Measurements from ENCODE around the gene ZFP28.

Gene ZFP28

DNA sequence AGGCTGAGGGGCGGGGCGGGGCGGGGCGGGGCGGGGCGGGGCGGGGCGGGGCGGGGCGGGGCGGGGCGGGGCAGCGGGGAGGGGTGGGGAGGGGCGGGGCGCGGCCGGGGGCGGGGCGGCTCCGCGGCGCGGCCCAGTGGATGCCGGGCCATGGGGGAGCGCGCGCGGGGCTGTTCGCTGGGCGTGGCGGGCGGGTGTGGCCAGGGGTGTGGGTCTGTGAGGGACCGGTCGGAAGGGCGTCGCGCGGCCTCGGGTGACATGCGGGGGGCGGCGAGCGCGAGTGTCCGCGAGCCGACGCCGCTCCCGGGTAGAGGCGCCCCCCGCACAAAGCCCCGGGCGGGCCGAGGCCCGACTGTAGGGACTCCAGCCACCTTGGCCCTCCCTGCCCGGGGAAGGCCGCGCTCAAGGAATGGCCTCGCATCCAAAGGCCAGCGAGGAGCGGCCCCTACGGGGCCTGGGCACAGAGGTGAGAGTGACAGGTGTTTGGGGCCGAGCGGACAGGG is at the start of gene ZFP28:
Gene ZFP28, plus strand, starts transcription at position 188 of the 503 bp plus-strand sequence. Its CDS starts 71 bp downstream, at position 259.
- DNase-seq, result peak; percentile 71

DNA sequence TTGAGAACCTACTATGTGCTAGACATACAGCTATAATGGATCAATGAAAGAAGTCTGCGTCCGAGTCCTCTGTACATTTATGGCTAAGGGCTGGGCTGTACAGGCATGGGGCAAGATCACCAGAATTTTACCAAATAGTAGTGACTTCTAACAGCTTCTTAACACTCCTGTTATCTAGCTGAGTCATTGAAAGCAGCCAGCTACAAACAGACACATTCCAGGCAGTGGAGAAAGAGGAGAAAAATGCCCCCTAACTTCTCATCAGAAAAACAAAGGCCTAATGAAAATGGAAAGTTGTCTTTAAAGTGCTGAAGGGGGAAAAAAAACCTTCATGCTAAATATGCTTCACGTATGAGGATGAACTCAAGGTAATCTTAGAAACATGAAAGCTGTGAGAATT is 47.3 kb upstream of the ZFP28 start:
- DNase-seq, result no peak

DNA sequence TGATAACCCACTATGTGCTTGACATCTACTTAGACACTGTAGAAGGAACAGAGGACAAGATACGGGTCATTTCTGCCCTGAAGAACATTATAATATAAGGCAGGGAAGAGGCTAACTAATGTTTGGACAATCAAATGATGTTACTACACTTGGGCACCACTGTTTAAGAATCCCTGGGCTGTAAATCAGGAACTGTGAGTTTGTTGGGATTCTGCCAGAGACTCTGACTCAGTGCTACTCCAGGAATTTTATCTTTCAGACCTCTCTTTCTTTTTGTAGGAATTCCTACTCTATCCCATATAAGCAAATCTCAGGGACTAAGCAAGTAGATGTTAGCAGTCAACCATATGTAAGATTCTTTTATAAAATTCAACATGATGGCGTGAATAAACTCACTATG is 34.2 kb upstream of the ZFP28 start:
- no peak for DNase-seq

DNA sequence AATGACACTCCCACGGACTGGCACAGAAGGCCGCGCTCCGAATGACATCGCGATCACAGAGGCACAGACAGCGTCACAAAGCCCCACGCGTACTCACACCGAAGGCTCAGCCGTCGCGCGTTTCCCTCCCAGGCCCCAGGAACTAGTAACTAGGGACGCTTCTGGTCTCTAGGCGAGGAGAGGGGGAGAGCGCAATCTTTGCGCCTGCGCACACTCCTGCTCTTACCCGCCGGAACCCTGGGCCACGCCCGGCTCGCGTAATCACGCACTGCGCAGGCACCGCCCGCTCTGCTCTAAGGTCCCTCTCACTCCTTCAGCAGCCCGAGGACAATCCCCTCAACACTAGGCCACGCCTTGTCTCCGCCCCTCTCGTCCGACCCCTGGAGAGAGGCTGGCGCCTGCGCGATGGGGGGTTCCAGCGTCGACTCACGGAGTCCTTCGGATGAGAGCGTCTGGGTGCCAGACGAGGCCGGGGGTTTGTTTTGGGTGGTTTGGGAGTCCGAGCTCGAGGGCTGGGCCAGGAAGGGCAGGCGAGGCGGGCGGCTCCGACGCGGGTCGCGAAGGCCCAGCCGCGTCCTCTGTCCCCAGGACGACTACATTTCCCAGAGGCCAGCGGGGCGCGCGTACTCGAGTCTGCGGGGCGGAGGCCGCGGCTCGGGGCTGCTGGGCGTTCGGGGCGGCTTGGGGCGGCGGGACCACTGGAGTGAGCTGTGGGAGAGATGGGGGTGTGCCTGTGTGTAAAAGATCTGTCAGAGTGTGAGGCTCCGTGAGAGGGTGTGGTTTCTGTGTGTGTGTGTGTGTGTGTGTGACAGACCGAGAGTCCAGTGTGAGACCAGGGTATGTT is 31.1 kb upstream of the ZFP28 start, which contains the start of gene ZNF471:
Gene ZNF471, plus strand, starts transcription at position 410 of the 844 bp plus-strand sequence. CDS start 3,717 bp downstream, outside the sequence.
- peak; percentile 97 for DNase-seq

DNA sequence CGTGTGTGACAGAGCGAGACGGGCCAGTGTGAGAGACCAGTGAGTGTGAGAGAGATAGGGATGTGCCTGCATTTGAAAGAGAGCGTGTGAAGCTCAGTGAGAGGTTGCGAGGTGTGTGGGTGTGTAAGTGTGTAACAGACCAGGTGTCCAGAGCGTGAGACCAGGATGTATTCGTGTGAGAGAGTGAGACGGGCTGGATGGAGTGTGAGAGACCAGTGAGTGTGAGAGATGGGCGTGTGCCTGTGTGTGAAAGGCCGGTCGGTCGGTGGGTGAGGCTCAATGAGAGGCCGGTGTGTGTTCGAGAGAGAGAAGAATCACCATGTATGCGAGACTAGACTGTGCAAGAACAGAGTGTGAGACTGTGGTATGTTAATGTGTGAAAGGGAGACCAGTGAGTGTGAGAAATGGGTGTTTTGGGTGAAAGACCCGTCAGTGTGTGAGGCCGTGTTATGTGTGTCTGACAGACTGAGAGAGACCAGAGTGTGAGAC is 30.4 kb upstream of the ZFP28 start:
- DNase-seq, result no peak

DNA sequence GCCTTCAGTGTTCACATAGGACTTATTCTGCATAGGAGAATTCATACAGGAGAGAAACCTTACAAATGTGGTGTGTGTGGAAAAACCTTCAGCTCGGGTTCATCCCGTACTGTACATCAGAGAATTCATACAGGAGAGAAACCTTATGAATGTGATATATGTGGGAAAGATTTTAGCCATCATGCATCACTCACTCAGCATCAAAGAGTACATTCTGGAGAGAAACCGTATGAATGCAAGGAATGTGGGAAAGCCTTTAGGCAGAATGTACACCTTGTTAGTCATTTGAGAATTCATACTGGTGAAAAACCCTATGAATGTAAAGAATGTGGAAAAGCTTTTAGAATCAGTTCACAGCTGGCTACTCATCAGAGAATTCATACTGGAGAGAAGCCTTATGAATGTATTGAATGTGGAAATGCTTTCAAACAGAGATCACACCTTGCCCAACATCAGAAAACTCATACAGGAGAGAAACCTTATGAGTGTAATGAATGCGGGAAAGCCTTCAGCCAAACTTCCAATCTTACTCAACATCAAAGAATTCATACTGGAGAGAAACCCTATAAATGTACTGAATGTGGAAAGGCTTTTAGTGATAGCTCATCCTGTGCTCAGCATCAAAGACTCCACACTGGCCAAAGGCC is 13.4 kb upstream of the ZFP28 start:
- no peak for DNase-seq

DNA sequence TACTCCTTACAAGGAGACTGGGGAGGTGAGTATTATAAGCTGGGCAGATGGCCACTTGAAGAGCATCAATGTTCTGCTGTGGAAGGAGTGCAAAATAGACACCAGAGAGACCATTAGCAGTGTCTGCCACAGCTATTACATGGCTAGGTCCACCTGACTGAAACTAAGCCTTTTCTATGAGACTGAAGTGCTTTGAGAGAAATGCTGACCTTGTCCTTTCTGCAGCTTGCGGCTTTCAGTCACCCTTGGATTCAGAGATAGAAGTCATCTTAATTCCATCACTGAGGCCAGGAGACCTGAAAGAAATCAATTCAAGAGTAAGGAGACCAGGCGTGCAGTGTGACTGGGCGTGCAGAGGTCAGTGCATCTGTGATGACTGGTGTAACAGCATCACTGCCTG is 1.3 kb upstream of the ZFP28 start:
- no peak for DNase-seq

DNA sequence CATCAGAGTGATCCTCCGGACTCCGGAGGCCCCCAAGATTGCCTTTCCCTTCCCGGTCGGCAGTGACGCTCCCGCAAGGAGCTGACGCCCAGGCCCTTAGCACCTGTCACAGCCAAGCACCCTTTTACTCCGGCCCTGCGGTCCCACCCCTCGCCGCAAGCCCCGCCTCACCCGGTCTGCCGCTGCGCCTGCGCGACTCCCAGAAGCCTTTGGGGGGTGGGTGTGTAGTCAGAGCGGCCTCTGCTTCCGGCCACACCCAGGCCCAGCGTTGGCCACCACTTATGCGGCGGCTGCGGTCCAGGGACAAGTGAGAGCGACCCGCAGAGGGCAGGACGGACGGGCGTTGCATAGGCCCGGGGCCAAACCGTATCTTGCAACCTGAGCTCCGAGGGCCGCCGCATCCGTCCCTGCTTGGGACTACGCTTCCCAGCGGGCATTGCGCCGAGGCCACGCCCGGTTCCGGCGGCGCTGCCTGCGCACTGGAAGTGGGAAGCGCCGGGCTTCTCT is 441 bp upstream of the ZFP28 start:
- DNase-seq, result peak; percentile 90

DNA sequence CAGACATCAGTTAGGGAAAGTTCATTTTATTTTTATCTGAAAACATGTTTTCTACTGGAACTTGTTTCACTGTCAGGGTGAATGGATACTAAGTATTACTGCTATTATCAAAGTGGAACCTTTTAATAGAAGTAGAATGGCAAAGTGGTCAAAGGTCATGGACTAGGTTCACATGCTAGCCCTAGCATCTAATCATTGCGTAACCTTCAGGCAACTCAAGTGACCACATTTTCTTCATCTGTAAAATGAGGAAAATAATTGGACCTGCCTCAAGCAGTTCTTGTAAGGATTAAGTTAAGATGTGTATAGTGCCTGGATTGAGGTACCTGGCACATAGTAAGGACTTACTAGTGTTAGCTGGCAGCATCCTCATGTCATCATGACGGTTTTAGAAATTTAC is 5.0 kb downstream of the ZFP28 start:
- DNase-seq, result no peak

DNA sequence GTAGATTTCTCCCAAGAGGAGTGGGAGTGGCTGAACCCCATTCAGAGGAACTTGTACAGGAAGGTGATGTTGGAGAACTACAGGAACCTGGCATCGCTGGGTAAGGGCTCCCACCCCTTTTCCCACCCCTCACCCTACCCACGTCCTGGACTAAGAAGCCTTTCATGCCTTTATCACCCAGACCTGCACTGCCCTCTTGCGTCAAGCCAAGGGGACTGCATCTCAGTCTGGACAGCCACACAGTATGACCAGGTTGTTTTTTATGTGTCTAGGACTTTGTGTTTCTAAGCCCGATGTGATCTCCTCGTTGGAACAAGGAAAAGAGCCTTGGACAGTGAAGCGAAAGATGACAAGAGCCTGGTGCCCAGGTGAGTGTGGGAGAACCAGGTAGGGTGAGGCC is 8.8 kb downstream of the ZFP28 start:
- DNase-seq, result no peak

DNA sequence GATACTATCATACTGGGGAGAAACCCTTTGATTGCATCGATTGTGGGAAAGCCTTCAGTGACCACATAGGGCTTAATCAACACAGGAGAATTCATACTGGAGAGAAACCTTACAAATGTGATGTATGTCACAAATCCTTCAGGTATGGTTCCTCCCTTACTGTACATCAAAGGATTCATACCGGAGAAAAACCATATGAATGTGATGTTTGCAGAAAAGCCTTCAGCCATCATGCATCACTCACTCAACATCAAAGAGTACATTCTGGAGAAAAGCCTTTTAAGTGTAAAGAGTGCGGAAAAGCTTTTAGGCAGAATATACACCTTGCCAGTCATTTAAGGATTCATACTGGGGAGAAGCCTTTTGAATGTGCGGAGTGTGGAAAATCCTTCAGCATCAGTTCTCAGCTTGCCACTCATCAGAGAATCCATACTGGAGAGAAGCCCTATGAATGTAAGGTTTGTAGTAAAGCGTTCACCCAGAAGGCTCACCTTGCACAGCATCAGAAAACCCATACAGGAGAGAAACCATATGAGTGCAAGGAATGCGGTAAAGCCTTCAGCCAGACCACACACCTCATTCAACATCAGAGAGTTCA is 15.6 kb downstream of the ZFP28 start:
- DNase-seq, result no peak

DNA sequence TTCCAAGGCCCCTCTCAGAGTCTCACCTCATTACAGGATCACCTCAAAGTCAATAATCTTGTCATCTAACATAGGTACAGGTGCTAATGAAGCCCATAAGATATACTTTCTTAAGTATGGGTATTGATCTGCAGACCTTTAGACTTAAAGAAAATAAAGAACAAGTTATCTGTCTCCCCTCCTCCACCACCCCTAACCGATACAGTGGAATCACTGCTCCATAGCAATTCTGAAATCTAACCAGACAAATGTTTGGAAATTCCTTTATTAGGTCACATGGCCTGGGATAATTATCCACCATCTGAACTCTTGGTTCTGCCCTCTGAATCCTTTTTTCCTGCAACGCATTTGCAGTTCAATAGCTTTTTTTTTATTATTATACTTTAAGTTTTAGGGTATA is 24.0 kb downstream of the ZFP28 start:
- DNase-seq, result no peak

DNA sequence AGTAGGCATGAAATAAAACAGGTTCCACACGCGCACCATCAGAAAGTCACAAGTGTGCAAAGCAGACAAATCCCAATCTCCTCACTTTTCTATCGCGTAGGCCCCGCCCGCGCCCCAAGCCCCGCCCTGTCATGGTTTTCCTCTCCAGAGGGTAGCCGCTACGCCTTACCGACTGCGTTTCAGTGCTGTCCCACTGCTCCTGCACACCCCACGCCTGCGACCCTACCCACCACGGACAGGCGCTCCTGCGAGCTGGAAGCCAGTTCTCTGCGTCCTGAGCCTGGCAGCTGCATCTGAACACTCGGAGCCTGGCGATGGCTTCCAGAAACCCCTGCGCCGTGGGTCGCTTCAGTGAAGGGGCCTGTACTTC is 28.1 kb downstream of the ZFP28 start:
- no peak for DNase-seq

DNA sequence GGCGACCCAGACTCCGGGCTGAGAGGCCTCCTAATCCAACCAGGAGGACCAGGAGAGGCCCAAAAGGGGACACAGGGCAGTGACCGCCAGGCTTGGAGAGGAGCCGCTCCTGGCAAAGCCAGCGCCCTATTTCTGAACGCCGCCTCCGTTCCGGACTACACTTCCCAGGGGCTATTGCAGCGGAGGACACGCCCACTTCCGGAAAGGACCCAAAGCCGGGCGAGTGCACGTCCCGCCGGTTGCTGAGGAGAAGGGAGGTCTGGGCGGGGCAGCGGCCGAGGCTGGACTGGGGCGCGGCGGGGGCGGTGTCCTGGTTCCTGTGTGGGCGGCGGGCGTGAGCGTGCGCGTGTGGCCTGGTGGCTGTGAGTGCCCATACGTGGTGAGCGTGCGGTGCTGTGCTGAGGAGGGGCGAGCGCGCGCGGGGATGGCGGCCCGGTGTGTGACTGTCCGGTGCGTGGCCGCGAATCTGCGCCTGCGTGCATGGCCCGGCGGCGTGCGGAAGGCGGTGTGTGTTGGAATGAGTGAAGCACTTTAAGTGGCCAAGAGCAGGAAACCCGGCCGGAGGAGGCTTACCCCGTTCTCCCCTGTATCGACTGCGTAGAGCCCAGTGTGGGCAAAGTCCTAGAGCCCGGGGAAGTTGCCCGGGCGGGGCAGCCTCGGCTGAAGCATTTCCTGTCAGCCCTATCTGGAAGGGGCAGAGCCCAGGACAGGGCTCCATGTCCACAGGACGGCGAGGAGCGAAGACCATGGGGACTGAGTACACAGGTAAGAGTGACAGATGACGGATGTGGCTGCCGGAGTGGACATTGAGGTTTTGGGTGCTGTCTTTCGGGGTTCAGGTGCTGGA is 28.7 kb downstream of the ZFP28 start, which contains the start of gene ZNF470:
Gene ZNF470, plus strand, starts transcription at position 195 of the 847 bp plus-strand sequence. CDS start 2,844 bp downstream, outside the sequence.
- DNase-seq, result peak; percentile 64

DNA sequence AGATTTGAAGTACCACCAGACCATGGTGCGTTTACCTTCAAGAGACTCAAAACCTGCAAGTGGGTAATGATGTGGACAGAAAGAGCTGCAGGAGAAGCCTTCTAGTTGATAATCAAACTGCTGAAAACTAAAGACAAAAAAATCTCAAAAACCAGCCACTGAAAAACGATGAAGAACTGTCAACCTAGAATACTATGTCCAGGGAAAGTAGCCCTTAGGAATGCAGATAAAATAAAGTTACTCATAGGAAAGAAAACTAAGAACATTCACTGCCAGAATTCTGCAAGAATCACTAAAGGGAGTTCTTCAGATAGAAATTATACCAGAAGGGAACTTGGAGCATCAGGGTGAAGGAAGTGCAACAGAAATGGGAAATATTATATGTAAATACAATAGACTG is 33.8 kb downstream of the ZFP28 start:
- no peak for DNase-seq

DNA sequence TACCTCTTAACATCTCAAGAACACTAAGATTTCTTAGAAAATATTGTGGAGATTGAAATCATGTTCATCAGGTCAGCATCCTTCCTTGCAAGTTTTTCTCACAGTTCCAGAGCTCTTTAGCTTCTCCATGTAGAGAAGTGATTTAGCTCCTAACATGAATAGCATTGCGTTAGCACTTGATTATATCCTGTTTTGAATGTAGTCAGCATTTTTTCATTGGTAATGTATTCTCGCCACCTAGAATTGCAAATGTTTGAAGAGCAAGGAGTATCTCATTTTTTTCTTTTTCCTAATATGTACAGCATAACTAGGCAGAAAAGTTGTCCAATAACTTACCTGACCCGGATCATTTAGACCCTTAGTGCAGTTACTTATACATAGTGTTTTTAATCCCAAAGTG is 35.2 kb downstream of the ZFP28 start:
- DNase-seq, result no peak

DNA sequence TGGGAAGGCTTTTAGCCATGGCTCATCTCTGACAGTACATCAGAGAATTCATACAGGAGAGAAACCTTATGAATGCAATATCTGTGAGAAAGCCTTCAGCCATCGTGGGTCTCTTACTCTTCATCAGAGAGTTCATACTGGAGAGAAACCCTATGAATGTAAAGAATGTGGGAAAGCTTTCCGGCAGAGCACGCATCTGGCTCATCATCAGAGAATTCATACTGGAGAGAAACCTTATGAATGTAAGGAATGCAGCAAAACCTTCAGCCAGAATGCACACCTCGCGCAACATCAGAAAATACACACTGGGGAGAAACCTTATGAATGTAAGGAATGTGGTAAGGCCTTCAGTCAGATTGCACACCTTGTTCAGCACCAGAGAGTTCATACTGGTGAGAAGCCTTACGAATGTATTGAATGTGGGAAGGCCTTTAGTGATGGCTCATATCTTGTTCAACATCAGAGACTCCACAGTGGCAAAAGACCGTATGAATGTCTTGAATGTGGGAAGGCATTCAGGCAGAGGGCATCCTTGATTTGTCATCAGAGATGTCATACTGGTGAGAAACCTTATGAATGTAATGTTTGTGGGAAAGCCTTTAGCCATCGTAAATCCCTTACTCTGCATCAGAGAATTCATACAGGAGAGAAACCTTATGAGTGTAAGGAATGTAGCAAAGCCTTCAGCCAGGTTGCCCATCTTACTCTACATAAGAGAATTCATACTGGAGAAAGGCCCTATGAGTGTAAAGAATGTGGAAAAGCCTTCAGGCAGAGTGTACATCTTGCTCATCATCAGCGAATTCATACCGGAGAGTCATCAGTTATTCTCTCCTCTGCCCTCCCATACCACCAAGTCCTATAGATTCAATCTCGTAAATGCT is 39.2 kb downstream of the ZFP28 start:
- no peak for DNase-seq

DNA sequence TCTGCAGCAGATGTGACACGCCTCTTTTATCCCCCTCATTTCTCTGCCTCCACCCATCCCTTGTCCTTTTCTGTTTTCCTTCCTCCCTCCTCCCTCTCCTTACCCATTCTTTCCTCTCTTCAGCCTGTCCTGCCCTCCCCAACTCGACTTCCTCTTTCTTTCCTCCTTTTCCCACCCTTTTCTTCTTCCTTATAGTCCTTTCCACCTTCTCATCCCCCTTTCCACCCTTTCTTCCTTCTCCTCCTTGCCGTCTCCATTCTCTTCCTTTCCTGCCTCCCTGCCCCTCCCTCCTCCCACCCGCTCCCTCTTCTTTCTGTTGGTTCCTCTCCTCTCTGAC is 55.7 kb downstream of the ZFP28 start:
- DNase-seq, result no peak

DNA sequence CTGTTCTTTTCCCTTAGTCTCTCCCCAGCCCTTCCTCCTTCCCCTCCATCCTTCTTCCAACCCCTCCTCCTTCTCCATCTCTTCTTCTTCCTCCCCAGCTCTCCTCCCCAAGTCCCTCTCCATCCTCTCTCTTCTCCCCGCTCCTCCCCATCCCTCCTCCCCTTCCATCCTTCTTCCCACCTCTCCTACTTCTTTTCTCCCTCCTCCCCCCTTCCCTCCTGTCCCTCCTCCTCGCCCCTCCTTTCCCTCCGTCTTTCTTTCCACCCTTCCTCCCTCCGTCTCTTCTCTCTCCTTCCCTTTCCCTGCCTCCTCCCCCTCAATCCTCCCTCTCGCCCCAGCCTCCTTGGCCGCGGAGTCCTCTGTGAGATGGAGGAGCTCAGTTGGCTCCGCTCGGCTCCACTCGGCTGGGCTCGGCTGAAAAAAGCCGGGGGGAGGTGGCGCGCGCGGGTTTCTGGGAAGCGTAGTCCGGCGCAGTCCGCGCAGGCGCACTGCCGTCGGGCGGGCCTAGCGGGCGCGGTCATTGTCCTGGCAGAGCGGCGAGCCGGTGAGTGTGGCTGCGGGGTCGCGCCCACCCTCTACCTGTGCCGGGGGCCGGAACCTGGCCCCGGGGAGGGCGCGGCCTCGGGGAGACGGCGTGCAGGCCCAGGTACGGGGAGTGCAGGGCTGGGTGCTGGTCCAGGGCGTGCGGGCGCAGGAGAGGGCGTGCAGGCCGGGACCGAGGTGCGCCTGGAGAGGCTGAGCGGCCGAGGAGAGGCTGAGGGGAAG is 56.2 kb downstream of the ZFP28 start, which contains the start of gene ZNF71:
Gene ZNF71, plus strand, starts transcription at position 520 of the 765 bp plus-strand sequence. CDS start 6,257 bp downstream, outside the sequence.
- DNase-seq, result peak; percentile 81

DNA sequence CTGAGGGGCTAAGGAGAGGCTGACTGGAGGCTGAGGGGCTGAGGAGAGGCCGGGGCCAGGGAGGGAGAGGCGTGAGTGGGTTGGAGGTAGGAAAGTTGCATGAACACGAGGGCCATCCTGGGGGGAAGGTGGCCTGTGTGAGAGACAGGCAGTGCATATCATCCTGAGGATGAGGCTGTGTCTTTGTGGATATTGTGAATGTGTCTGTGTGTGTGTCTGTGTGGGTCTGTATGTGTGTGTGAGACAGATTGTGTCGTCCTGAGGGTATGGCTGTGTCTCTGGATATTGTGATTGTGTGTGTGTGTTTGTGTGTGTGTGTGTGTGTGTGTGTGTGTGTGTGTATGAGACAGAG is 56.8 kb downstream of the ZFP28 start:
- no peak for DNase-seq

All from NCI-H1092 treated with DMSO at 0.1 percent for 48 hours (cell line).